K562 (cell line): ENCODE results near the gene PMFBP1. TPM values are rescaled to one million over a fixed set of nuclear protein-coding genes. Genes with fewer than 3 reads are reported as not detected.

Experiments
- ATAC-seq: fragments of 200-7000 bp; cut with Tn5 transposase; 3 replicates; pipeline ENCODE4 v1.9.1; 2020; ENCODE audit warnings: moderate library complexity
- BruUV-seq: library from RNA; stranded (reverse); fragments of 400-500 nt; replicated peaks from 2 replicates; lab custom pipeline; 2021; lab: Mats Ljungman, UMichigan
- CTCF ChIA-PET: fragments of 300-600 bp; formaldehyde crosslinking; extraction: SDS; loops from one replicate; lab custom pipeline; 2021; ENCODE audit warnings: low intra/inter-chr PET ratio; lab: Yijun Ruan, JAX
- POLR2A ChIA-PET: fragments of 300-600, 350-650 bp; sonication (Branson Sonifier 250); formaldehyde crosslinking; extraction: SDS; loops from one replicate; lab custom pipeline; 2021; ENCODE audit warnings: antibody characterized with exemption, inconsistent platforms; lab: Yijun Ruan, JAX
- DNase-seq, 4 experiments: peaks; one replicate each; pipeline versions ENCODE4 v3.0.0 to v3.0.0-alpha.2; 2011 to 2018; ENCODE audit warnings: low spot score in 3 of 4, mixed read lengths in 3 of 4; ENCODE audit errors: extremely low read depth in 1 of 4
- FAIRE-seq: peaks from 2 replicates; lab custom pipeline; 2011; peaks lifted over from hg19 to GRCh38; lab: Jason Lieb, UNC
- H2AFZ ChIP-seq: 2 replicates; pipeline ENCODE4 v1.6.0; 2011; ENCODE audit warnings: low read depth, low read length, control low read depth, inconsistent platforms
- H3K27ac ChIP-seq: fragments of 200-600 bp; 3 replicates; pipeline ENCODE4 v1.8.0; 2011; ENCODE audit warnings: low read depth, mild to moderate bottlenecking, control low read depth, inconsistent platforms, low read length, moderate library complexity, mixed read lengths; ENCODE audit errors: extremely low read depth
- H3K27me3 ChIP-seq, 2 experiments: fragments of 300-600 bp in 1 of 2; 2 replicates in 1 of 2; 3 replicates in 1 of 2; pipeline versions ENCODE4 v1.6.0 to v1.8.0; 2011; ENCODE audit warnings: inconsistent platforms in 2 of 2, low read length in 2 of 2, mild to moderate bottlenecking in 1 of 2, mixed read lengths in 1 of 2, moderate library complexity in 1 of 2; ENCODE audit not compliant: control insufficient read depth in 2 of 2, insufficient read depth in 2 of 2
- H3K36me3 ChIP-seq: fragments of 300-600 bp; 3 replicates; pipeline ENCODE4 v1.8.0; 2011; ENCODE audit warnings: mild to moderate bottlenecking, low read length, inconsistent platforms; ENCODE audit not compliant: control insufficient read depth, insufficient read depth
- H3K4me1 ChIP-seq, 2 experiments: fragments of 200-600 bp in 1 of 2; replicated peaks in 1 of 2; 2 replicates in 1 of 2; 3 replicates in 1 of 2; pipeline versions ENCODE4 v1.5.1 to v1.8.0; 2011; ENCODE audit warnings: inconsistent platforms in 2 of 2, low read length in 2 of 2, mild to moderate bottlenecking in 1 of 2, mixed read lengths in 1 of 2, moderate library complexity in 1 of 2; ENCODE audit not compliant: control insufficient read depth in 2 of 2, insufficient read depth in 2 of 2
- H3K4me2 ChIP-seq: 2 replicates; pipeline ENCODE4 v1.6.1; 2011; ENCODE audit warnings: low read length, control low read depth, inconsistent platforms, mixed read lengths; ENCODE audit not compliant: insufficient read depth
- H3K4me3 ChIP-seq: fragments of 200-600 bp; sonication (generic), shearing (Covaris generic); 2 replicates; pipeline ENCODE4 v1.5.1; 2016; ENCODE audit warnings: control low read depth, inconsistent platforms
- H3K79me2 ChIP-seq: fragments of 200-600 bp; 3 replicates; pipeline ENCODE4 v1.8.0; 2011; ENCODE audit warnings: low read length, inconsistent platforms; ENCODE audit not compliant: control insufficient read depth, insufficient read depth
- H3K9ac ChIP-seq, 2 experiments: 2 replicates each; pipeline versions ENCODE4 v1.6.0 to v1.6.1; 2011; ENCODE audit warnings: low read depth in 2 of 2, low read length in 2 of 2, control low read depth in 1 of 2, inconsistent platforms in 1 of 2, mild to moderate bottlenecking in 1 of 2, mixed read lengths in 1 of 2; ENCODE audit not compliant: insufficient read depth in 1 of 2
- H3K9me1 ChIP-seq: one replicate; pipeline ENCODE4 v1.6.0; 2011; ENCODE audit warnings: inconsistent platforms, mild to moderate bottlenecking, low read length, moderate library complexity; ENCODE audit not compliant: control insufficient read depth, insufficient read depth
- H3K9me3 ChIP-seq: replicated peaks from 2 replicates; pipeline ENCODE4 v1.5.1; 2011; ENCODE audit warnings: low read depth, low read length, inconsistent platforms; ENCODE audit not compliant: control insufficient read depth, insufficient read depth
- H4K20me1 ChIP-seq: replicated peaks from 2 replicates; pipeline ENCODE4 v1.6.1; 2011; ENCODE audit warnings: low read length, inconsistent platforms, mixed read lengths; ENCODE audit not compliant: control insufficient read depth, insufficient read depth
- CBX1 ChIP-seq: sonication (generic); IDR thresholded peaks from 2 replicates; pipeline ENCODE4 v1.6.1; 2016; ENCODE audit warnings: antibody characterized with exemption, low read depth, mild to moderate bottlenecking
- ERF ChIP-seq: fragments of 450-650 bp; formaldehyde crosslinking; IDR thresholded peaks from 2 replicates; pipeline ENCODE4 v1.4.0; 2020; ENCODE audit warnings: mild to moderate bottlenecking, mixed read lengths
- RBM14 ChIP-seq: fragments of 200-400 bp; formaldehyde crosslinking; IDR thresholded peaks from 2 replicates; pipeline ENCODE4 v1.6.1; 2018; ENCODE audit warnings: low read depth, mild to moderate bottlenecking, low read length, moderate library complexity, borderline replicate concordance; ENCODE audit not compliant: insufficient read depth
- ZNF551 ChIP-seq: fragments of 250-450 bp; sonication (Bioruptor Pico); IDR thresholded peaks from 2 replicates; pipeline ENCODE4 v1.5.0; 2021; ENCODE audit warnings: mild to moderate bottlenecking, moderate library complexity
- WGBS: fragments of 100-300 bp; shearing (Covaris generic); methylation state at CpG from one replicate; pipeline ENCODE4 v1.1.6; 2016; ENCODE audit warnings: low coverage, mixed read lengths; ENCODE audit not compliant: insufficient coverage; ENCODE audit errors: missing lambda C conversion rate; 5-methylcytosine and 5-hydroxymethylcytosine counted together
- in situ Hi-C: fragments of 300-500 bp; cut with MboI; formaldehyde crosslinking; loops from 4 replicates; pipeline ENCODE4 v1.15.0; 2018; ENCODE audit warnings: inconsistent platforms, mixed read lengths
- intact Hi-C: fragments of 100-400 bp; cut with micrococcal nuclease; formaldehyde crosslinking; loops from 2 replicates; pipeline ENCODE4 v1.14.2; 2022
- polyA plus RNA-seq, 8 experiments: library from polyadenylated mRNA; depleted of rRNA in 4 of 8; stranded (reverse) in 5 of 8; unstranded in 3 of 8; fragments of >200 nt; fragmentation: Nextera tagmentation in 2 of 8; fragmentation: Illumina TruSeq in 1 of 8; extraction: Ambion mirVana in 2 of 8; extraction: Trizol in 1 of 8; gene quantifications; 2 replicates each; pipeline versions ENCODE4 v1.2.1 to v1.2.3, GENCODE V29; 2011 to 2014; ENCODE audit warnings: inconsistent platforms in 1 of 8, missing spikeins in 1 of 8
- total RNA-seq, 7 experiments: library from RNA; depleted of rRNA in 6 of 7; stranded (reverse); fragments of >200 nt in 6 of 7; fragmentation: Illumina TruSeq in 2 of 7; extraction: Trizol in 2 of 7; gene quantifications; 2 replicates each; pipeline versions ENCODE4 v1.2.1 to v1.2.3, GENCODE V29; 2011 to 2021; ENCODE audit warnings: low replicate concordance in 1 of 7
- TF ChIP-seq, protein P1 (sequence below): fragments of 450-650 bp; IDR thresholded peaks from 2 replicates; pipeline ENCODE4 v1.6.1; 2017; ENCODE audit warnings: mild to moderate bottlenecking, moderate library complexity
- TF ChIP-seq, protein P2 (sequence below), 2 experiments: fragments of 450-650 bp in 1 of 2; IDR thresholded peaks; 2 replicates each; pipeline ENCODE4 v1.6.1; 2011 to 2017; ENCODE audit warnings: low read depth in 2 of 2, antibody characterized with exemption in 1 of 2, borderline replicate concordance in 1 of 2, low read length in 1 of 2, mild to moderate bottlenecking in 1 of 2, mixed read lengths in 1 of 2; ENCODE audit not compliant: control insufficient read depth in 1 of 2
- TF ChIP-seq, protein P3 (sequence below): sonication (generic); formaldehyde crosslinking; IDR thresholded peaks from 2 replicates; pipeline ENCODE4 v1.8.1; 2023; ENCODE audit warnings: mild to moderate bottlenecking, missing genetic modification reagents

PMFBP1 gene
- total and polyA plus RNA-seq, 9 of the 15 experiments (the other 6 are each of a cell fraction or from before 2014, with no cell fraction given) = 0.13 to 0.91 (median 0.47) TPM

- Histone ChIP-seq H3K27me3 (peaks cover 0 to 13% of the 10 kb centered on the region in 2 experiments; a peak in 2 of 5 replicates), H3K36me3 (no peaks in the 10 kb centered on the region), H3K27ac (no peak overlapping the region), H4K20me1 (no peaks in the 10 kb centered on the region; the same call in 1 of the 2 replicates), H3K79me2 (no peaks in the 10 kb centered on the region), H3K9me3 (no peaks in the 10 kb centered on the region), H3K9me1 (no peaks in the 10 kb centered on the region), H2AFZ (no peak overlapping the region), H3K4me1 (no peaks in the 10 kb centered on the region), H3K9ac (no peak overlapping the region), H3K4me2 (no peak overlapping the region), H3K4me3 (no peak overlapping the region)
- in situ Hi-C loops = no loop called here
- FAIRE-seq (no peak), DNase-seq (no peak), ATAC-seq (no peak)
- ChIA-PET CTCF (no interaction called here), POLR2A (no interaction called here)
- TF ChIP-seq RBM14 (no peak), CBX1 (no peak), ZNF551 (no peak), ERF (CRISPR knock-in tag) (no peak)
- TF ChIP-seq, protein P1, sequence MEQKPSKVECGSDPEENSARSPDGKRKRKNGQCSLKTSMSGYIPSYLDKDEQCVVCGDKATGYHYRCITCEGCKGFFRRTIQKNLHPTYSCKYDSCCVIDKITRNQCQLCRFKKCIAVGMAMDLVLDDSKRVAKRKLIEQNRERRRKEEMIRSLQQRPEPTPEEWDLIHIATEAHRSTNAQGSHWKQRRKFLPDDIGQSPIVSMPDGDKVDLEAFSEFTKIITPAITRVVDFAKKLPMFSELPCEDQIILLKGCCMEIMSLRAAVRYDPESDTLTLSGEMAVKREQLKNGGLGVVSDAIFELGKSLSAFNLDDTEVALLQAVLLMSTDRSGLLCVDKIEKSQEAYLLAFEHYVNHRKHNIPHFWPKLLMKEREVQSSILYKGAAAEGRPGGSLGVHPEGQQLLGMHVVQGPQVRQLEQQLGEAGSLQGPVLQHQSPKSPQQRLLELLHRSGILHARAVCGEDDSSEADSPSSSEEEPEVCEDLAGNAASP = no peak
- TF ChIP-seq, protein P2, sequence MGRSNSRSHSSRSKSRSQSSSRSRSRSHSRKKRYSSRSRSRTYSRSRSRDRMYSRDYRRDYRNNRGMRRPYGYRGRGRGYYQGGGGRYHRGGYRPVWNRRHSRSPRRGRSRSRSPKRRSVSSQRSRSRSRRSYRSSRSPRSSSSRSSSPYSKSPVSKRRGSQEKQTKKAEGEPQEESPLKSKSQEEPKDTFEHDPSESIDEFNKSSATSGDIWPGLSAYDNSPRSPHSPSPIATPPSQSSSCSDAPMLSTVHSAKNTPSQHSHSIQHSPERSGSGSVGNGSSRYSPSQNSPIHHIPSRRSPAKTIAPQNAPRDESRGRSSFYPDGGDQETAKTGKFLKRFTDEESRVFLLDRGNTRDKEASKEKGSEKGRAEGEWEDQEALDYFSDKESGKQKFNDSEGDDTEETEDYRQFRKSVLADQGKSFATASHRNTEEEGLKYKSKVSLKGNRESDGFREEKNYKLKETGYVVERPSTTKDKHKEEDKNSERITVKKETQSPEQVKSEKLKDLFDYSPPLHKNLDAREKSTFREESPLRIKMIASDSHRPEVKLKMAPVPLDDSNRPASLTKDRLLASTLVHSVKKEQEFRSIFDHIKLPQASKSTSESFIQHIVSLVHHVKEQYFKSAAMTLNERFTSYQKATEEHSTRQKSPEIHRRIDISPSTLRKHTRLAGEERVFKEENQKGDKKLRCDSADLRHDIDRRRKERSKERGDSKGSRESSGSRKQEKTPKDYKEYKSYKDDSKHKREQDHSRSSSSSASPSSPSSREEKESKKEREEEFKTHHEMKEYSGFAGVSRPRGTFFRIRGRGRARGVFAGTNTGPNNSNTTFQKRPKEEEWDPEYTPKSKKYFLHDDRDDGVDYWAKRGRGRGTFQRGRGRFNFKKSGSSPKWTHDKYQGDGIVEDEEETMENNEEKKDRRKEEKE (IDR thresholded peaks at IDR 0.05; ENCODE audit: borderline replicate concordance in 1 of 2, control insufficient read depth in 1 of 2, low read depth in 2 of 2, low read length in 1 of 2) = no peak
- TF ChIP-seq, protein P3, sequence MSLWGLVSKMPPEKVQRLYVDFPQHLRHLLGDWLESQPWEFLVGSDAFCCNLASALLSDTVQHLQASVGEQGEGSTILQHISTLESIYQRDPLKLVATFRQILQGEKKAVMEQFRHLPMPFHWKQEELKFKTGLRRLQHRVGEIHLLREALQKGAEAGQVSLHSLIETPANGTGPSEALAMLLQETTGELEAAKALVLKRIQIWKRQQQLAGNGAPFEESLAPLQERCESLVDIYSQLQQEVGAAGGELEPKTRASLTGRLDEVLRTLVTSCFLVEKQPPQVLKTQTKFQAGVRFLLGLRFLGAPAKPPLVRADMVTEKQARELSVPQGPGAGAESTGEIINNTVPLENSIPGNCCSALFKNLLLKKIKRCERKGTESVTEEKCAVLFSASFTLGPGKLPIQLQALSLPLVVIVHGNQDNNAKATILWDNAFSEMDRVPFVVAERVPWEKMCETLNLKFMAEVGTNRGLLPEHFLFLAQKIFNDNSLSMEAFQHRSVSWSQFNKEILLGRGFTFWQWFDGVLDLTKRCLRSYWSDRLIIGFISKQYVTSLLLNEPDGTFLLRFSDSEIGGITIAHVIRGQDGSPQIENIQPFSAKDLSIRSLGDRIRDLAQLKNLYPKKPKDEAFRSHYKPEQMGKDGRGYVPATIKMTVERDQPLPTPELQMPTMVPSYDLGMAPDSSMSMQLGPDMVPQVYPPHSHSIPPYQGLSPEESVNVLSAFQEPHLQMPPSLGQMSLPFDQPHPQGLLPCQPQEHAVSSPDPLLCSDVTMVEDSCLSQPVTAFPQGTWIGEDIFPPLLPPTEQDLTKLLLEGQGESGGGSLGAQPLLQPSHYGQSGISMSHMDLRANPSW (CRISPR knock-in tag) = no peak
- 0% methylated on average over 3 of the region's 3 CpGs for WGBS
- BruUV-seq = no TSS peak
- intact Hi-C loops = no loop called here
Observed at GRCh38 chr16:72210072-72210471, 38.1 kb upstream of the PMFBP1 start.
